Measurements from ENCODE around the gene KRT15. TPM values are rescaled to one million over a fixed set of nuclear protein-coding genes. Genes with fewer than 3 reads are reported as not detected.

Gene KRT15
- total and polyA plus RNA-seq, 4 donors = 15.2 to 51.7 (median 27.0) TPM

DNA sequence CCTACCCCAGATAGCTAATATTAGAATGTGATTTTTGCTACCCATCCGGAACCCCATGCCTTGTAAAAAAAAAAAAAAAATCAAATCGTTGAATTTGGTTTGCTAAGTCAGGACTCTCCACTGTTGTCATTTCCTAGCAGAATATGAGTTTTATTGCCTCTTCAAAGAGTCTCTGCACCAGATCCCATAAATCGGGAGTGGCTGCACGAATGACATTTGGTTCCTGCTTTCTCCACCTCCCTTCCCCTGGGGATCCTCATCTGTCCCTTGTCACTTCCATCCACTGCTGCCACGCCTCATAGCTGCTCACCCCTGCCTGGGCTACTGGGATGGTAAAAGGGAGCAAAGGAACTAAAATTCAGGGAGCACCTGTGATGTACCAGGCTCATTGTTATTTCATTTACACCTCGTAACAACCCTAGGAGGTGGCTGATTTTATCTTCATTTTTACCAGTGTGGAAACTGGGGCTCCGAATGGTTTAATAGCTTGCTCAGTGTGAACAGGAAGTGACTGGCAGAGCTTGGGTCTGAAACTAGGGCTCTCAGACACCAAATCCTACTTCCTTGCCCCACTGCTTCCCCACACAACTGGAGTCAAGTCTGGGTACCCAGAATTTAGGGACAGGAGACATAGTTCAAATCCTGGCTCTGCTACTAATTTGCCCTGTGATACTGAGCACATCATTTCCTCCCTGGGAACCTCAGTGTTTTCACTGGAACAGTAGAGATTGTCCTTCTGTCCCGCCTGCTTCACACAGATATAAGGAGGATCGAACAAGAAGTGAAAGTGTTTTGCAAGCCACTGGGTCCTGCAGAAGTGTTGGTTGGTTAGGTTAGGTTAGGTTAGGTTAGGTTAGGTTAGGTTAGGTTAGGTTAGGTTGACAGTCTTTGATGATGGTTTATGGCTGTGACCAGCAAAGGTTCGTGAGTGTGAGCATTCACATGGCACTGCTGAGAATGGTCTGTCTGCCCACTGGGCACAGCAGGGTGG lies 28.4 kb downstream of the KRT15 start:
- 69 to 75% methylated on average over 10 of the region's 10 CpGs for WGBS, 2 donors
- no peak overlapping the region for H3K4me3 ChIP-seq
- H3K36me3 ChIP-seq (ENCODE audit: control insufficient read depth in 4 of 4, insufficient read depth in 4 of 4, low read length in 4 of 4) = no peaks in the 10 kb centered on the region
- no peak overlapping the region for H3K27ac ChIP-seq (ENCODE audit: low read depth in 1 of 2, low read length in 1 of 2)
- peaks cover 0 to 9% (median 5%) of the 10 kb centered on the region in 5 donors for H3K4me1 ChIP-seq (ENCODE audit: control insufficient read depth in 5 of 5, insufficient read depth in 5 of 5, low read length in 5 of 5)
- ATAC-seq (ENCODE audit: insufficient read depth, low FRiP score) = no peak
- TF ChIP-seq, protein P1, sequence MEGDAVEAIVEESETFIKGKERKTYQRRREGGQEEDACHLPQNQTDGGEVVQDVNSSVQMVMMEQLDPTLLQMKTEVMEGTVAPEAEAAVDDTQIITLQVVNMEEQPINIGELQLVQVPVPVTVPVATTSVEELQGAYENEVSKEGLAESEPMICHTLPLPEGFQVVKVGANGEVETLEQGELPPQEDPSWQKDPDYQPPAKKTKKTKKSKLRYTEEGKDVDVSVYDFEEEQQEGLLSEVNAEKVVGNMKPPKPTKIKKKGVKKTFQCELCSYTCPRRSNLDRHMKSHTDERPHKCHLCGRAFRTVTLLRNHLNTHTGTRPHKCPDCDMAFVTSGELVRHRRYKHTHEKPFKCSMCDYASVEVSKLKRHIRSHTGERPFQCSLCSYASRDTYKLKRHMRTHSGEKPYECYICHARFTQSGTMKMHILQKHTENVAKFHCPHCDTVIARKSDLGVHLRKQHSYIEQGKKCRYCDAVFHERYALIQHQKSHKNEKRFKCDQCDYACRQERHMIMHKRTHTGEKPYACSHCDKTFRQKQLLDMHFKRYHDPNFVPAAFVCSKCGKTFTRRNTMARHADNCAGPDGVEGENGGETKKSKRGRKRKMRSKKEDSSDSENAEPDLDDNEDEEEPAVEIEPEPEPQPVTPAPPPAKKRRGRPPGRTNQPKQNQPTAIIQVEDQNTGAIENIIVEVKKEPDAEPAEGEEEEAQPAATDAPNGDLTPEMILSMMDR (IDR thresholded peaks at IDR 0.05; ENCODE audit: control extremely low read depth, extremely low read depth) = no peak
- no peaks in the 10 kb centered on the region for H3K9me3 ChIP-seq (ENCODE audit: control insufficient read depth in 4 of 4, insufficient read depth in 3 of 4, low read length in 3 of 4)
- no peaks in the 10 kb centered on the region for H3K27me3 ChIP-seq (ENCODE audit: control insufficient read depth in 3 of 3, insufficient read depth in 3 of 3, low read length in 2 of 3)
- no peak overlapping the region for H3K9ac ChIP-seq (ENCODE audit: insufficient read depth in 1 of 2, low read length in 2 of 2)
- DNase-seq = no peak

DNA sequence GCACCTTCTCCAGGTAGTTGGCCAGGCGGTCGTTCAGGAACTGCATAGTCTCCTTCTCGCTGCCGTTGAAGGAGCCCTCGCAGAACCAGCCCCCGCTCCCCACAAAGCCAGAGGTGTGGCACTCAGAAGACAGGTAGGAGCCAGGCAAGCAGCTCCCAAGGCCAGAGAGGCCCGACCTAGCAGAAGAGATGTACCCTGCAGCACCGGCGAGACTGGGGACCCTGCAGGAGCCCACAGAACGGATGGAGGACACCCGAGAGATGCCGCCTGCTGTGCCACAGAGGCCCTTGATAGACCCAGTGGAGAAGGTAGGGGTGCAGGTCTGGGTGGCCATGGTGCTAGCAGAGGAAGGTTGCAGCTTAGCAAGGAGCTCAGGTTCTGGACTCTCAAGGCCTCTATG lies 29.2 kb downstream of the KRT15 start, which contains the start of gene KRT36:
TSS of gene KRT36 (minus strand) at position 380 of the 400 bp plus-strand sequence. CDS start at position 334, 46 bp downstream.
- ATAC-seq (ENCODE audit: insufficient read depth, low FRiP score) (no peak), DNase-seq (no peak)
- H3K36me3 ChIP-seq (ENCODE audit: control insufficient read depth in 4 of 4, insufficient read depth in 4 of 4, low read length in 4 of 4) = no peaks in the 10 kb centered on the region
- no peaks in the 10 kb centered on the region for H3K9me3 ChIP-seq (ENCODE audit: control insufficient read depth in 4 of 4, insufficient read depth in 3 of 4, low read length in 3 of 4)
- no peaks in the 10 kb centered on the region for H3K27me3 ChIP-seq (ENCODE audit: control insufficient read depth in 3 of 3, insufficient read depth in 3 of 3, low read length in 2 of 3)
- H3K4me3 ChIP-seq = no peak within 1 kb of the TSS
- TF ChIP-seq, protein P1 (IDR thresholded peaks at IDR 0.05; ENCODE audit: control extremely low read depth, extremely low read depth) = no peak
- H3K4me1 ChIP-seq (ENCODE audit: control insufficient read depth in 5 of 5, insufficient read depth in 5 of 5, low read length in 5 of 5) = peaks cover 0 to 9% (median 5%) of the 10 kb centered on the region in 5 donors
- WGBS, 2 donors = 90 to 94% methylated on average over 12 of the region's 12 CpGs
- no peak within 1 kb of the TSS for H3K27ac ChIP-seq (ENCODE audit: low read depth in 1 of 2, low read length in 1 of 2)
- no peak within 1 kb of the TSS for H3K9ac ChIP-seq (ENCODE audit: insufficient read depth in 1 of 2, low read length in 2 of 2)

DNA sequence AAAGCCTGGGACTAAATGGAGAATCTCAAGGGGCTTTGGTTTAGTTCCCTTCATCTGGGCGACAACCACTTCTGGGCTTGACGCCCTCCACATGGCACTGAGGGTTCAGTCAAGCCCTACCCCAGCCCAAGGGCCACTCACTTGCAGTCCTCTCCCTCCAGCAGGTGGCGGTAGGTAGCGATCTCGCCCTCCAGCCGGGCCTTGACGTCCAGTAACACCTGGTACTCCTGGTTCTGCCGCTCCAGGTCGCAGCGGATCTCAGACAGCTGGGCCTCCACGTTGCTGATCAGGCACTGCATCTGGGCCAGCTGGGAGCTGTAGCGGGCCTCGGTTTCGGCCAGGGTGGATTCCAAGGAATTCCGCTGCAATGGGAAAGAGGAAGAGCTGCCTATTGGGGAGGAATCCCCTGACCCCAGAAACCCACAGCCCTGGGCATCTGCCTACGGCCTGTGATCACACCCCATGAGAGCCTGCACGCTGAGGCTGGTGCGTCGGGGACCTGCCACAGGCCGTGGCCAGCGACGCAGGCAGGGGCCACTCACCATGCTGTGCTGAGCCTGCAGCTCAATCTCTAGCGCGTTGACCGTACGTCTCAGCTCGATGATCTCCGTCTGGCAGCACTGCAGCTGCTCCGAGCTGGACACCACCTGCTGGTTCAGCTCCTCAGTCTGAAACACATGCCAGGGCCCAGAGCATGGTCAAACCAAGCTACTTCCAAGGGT lies 31.7 kb downstream of the KRT15 start:
- Histone ChIP-seq H3K27me3 (ENCODE audit: control insufficient read depth in 3 of 3, insufficient read depth in 3 of 3, low read length in 2 of 3) (no peaks in the 10 kb centered on the region), H3K27ac (ENCODE audit: low read depth in 1 of 2, low read length in 1 of 2) (no peak overlapping the region), H3K9me3 (ENCODE audit: control insufficient read depth in 4 of 4, insufficient read depth in 3 of 4, low read length in 3 of 4) (no peaks in the 10 kb centered on the region), H3K9ac (ENCODE audit: insufficient read depth in 1 of 2, low read length in 2 of 2) (no peak overlapping the region), H3K4me3 (no peak overlapping the region), H3K4me1 (ENCODE audit: control insufficient read depth in 5 of 5, insufficient read depth in 5 of 5, low read length in 5 of 5) (no peaks in the 10 kb centered on the region), H3K36me3 (ENCODE audit: control insufficient read depth in 4 of 4, insufficient read depth in 4 of 4, low read length in 4 of 4) (no peaks in the 10 kb centered on the region)
- ATAC-seq (ENCODE audit: insufficient read depth, low FRiP score) (no peak), DNase-seq (no peak)
- TF ChIP-seq, protein P1 (IDR thresholded peaks at IDR 0.05; ENCODE audit: control extremely low read depth, extremely low read depth) = no peak
- 60 to 64% methylated on average over 29 of the region's 29 CpGs for WGBS, 2 donors
